ENCODE data around the gene ACSM3.

Gene ACSM3

DNA sequence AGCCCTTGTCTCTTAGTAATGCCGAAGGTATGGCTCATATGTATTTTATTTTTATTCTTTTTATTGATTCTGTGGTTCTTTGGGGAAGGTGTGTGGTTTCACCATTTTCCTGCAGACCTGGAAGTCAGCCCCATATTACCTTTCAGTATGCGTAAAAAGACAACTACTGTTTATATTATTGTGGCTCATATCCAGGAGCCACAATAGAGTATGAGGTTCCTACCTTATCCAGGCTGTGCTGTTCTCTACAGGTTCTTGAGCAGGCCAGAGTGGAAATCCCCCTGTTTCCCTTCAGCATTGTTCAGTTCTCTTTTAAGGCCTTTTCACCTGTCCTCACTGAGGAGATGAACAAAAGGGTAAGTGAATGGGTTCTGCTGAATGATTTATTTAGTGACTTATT, 75.7 kb downstream of the ACSM3 start:
- Histone ChIP-seq H4K12ac (ENCODE audit: low read depth, low read length) (no peak overlapping the region), H4K8ac (ENCODE audit: low read depth, low read length) (no peak overlapping the region), H3K79me1 (ENCODE audit: low read length) (no peaks in the 10 kb centered on the region), H3K4me3 (ENCODE audit: low read depth, low read length) (no peak overlapping the region), H3K9ac (ENCODE audit: low read length) (no peak overlapping the region), H2BK12ac (ENCODE audit: low read length) (no peak overlapping the region), H2AFZ (ENCODE audit: insufficient read depth, low read length, poor library complexity) (no peak overlapping the region), H3K4ac (ENCODE audit: low read depth, low read length) (no peak overlapping the region), H2BK120ac (ENCODE audit: insufficient read depth, low read length, poor library complexity) (no peak overlapping the region), H3K18ac (ENCODE audit: low read length) (no peak overlapping the region), H3K9me3 (ENCODE audit: insufficient read depth, low read depth, low read length) (no peaks in the 10 kb centered on the region), H3K27me3 (ENCODE audit: insufficient read depth, low read length) (no peaks in the 10 kb centered on the region), H3K14ac (ENCODE audit: low read length) (no peak overlapping the region), H3K4me1 (ENCODE audit: control insufficient read depth in 1 of 2, insufficient read depth in 2 of 2, low read length in 2 of 2) (no peaks in the 10 kb centered on the region), H3K4me2 (ENCODE audit: low read length) (no peak overlapping the region), H3K23ac (ENCODE audit: low read length) (no peak overlapping the region), H3K36me3 (ENCODE audit: control insufficient read depth in 1 of 2, insufficient read depth in 2 of 2, low read length in 2 of 2) (peaks cover 2 to 3% of the 10 kb centered on the region in 2 experiments), H2BK5ac (ENCODE audit: low read depth, low read length, poor library complexity) (no peak overlapping the region), H4K91ac (ENCODE audit: low read depth, low read length) (no peak overlapping the region), H2AK5ac (ENCODE audit: low read length) (no peak overlapping the region), H3K79me2 (ENCODE audit: control insufficient read depth, insufficient read depth, low read length, poor library complexity) (no peaks in the 10 kb centered on the region), H3K27ac (ENCODE audit: low read depth, low read length) (no peak overlapping the region)
- no CpG with 5 or more reads among the region's 2 CpGs for WGBS (ENCODE audit: extremely low coverage, insufficient coverage, insufficient read length)
- no peak for DNase-seq

DNA sequence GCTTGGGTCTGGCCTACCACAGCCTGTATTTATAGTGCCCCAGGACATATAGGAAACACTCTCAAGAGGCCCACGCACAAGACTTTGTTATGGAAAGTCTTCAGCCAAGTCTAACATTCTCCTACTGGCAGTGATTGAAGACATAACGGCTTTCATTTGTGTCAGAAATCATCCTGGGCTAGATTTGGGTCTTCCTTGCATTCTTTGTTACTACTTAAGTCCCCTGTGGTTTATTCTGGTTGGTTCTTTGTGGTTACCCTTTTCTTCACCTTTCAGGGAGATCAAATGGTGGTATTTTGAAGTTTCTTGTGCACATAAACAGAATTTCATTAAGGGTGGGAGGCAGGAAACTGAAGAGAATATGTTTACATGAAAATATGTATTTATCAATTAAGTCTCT, 80.2 kb downstream of the ACSM3 start:
- no CpG with 5 or more reads among the region's 2 CpGs for WGBS (ENCODE audit: extremely low coverage, insufficient coverage, insufficient read length)

DNA sequence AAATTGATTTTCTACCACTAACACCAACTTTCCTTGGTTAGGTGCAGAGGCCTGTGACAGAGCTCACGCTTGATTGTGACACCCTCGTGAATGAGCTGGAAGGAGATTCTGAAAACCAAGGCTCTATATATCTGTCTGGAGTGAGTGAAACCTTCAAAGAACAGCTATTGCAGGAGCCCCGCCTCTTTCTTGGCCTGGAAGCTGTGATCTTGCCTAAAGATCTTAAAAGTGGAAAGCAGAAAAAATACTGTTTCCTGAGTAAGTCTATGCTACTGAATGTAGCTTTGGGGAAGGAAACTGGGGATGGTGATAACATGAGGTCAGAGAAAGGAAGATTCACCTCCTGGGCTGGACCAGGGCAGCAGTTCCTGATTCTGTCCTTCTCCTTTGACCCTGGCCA, 80.8 kb downstream of the ACSM3 start:
- Histone ChIP-seq H2AK5ac (ENCODE audit: low read length) (no peak overlapping the region), H3K4me1 (ENCODE audit: control insufficient read depth in 1 of 2, insufficient read depth in 2 of 2, low read length in 2 of 2) (no peaks in the 10 kb centered on the region), H3K79me1 (ENCODE audit: low read length) (no peaks in the 10 kb centered on the region), H3K23ac (ENCODE audit: low read length) (no peak overlapping the region), H3K79me2 (ENCODE audit: control insufficient read depth, insufficient read depth, low read length, poor library complexity) (no peaks in the 10 kb centered on the region), H3K18ac (ENCODE audit: low read length) (no peak overlapping the region), H3K27me3 (ENCODE audit: insufficient read depth, low read length) (no peaks in the 10 kb centered on the region), H3K9me3 (ENCODE audit: insufficient read depth, low read depth, low read length) (no peaks in the 10 kb centered on the region), H4K91ac (ENCODE audit: low read depth, low read length) (no peak overlapping the region), H2BK12ac (ENCODE audit: low read length) (no peak overlapping the region), H4K8ac (ENCODE audit: low read depth, low read length) (no peak overlapping the region), H3K36me3 (ENCODE audit: control insufficient read depth in 1 of 2, insufficient read depth in 2 of 2, low read length in 2 of 2) (peaks cover 0 to 2% of the 10 kb centered on the region in 2 experiments), H2BK5ac (ENCODE audit: low read depth, low read length, poor library complexity) (no peak overlapping the region), H4K12ac (ENCODE audit: low read depth, low read length) (no peak overlapping the region), H3K4ac (ENCODE audit: low read depth, low read length) (no peak overlapping the region), H3K4me3 (ENCODE audit: low read depth, low read length) (no peak overlapping the region), H3K14ac (ENCODE audit: low read length) (no peak overlapping the region), H2AFZ (ENCODE audit: insufficient read depth, low read length, poor library complexity) (no peak overlapping the region), H3K27ac (ENCODE audit: low read depth, low read length) (no peak overlapping the region), H3K4me2 (ENCODE audit: low read length) (no peak overlapping the region), H2BK120ac (ENCODE audit: insufficient read depth, low read length, poor library complexity) (no peak overlapping the region), H3K9ac (ENCODE audit: low read length) (no peak overlapping the region)
- DNase-seq, result no peak
- no CpG with 5 or more reads among the region's 3 CpGs for WGBS (ENCODE audit: extremely low coverage, insufficient coverage, insufficient read length)

More for the DNA sequence above, 80.2 kb downstream of the ACSM3 start:
- Histone ChIP-seq H3K79me1 (ENCODE audit: low read length) (no peaks in the 10 kb centered on the region), H3K27ac (ENCODE audit: low read depth, low read length) (no peak overlapping the region), H4K91ac (ENCODE audit: low read depth, low read length) (no peak overlapping the region), H4K8ac (ENCODE audit: low read depth, low read length) (no peak overlapping the region), H2AK5ac (ENCODE audit: low read length) (no peak overlapping the region), H4K12ac (ENCODE audit: low read depth, low read length) (no peak overlapping the region), H3K4me1 (ENCODE audit: control insufficient read depth in 1 of 2, insufficient read depth in 2 of 2, low read length in 2 of 2) (no peaks in the 10 kb centered on the region), H3K9ac (ENCODE audit: low read length) (no peak overlapping the region), H3K79me2 (ENCODE audit: control insufficient read depth, insufficient read depth, low read length, poor library complexity) (no peaks in the 10 kb centered on the region), H3K23ac (ENCODE audit: low read length) (no peak overlapping the region), H2AFZ (ENCODE audit: insufficient read depth, low read length, poor library complexity) (no peak overlapping the region), H3K4me2 (ENCODE audit: low read length) (no peak overlapping the region), H2BK12ac (ENCODE audit: low read length) (no peak overlapping the region), H3K4ac (ENCODE audit: low read depth, low read length) (no peak overlapping the region), H3K18ac (ENCODE audit: low read length) (no peak overlapping the region), H2BK120ac (ENCODE audit: insufficient read depth, low read length, poor library complexity) (no peak overlapping the region), H2BK5ac (ENCODE audit: low read depth, low read length, poor library complexity) (no peak overlapping the region), H3K36me3 (ENCODE audit: control insufficient read depth in 1 of 2, insufficient read depth in 2 of 2, low read length in 2 of 2) (peaks cover 0 to 2% of the 10 kb centered on the region in 2 experiments), H3K4me3 (ENCODE audit: low read depth, low read length) (no peak overlapping the region), H3K14ac (ENCODE audit: low read length) (no peak overlapping the region), H3K27me3 (ENCODE audit: insufficient read depth, low read length) (no peaks in the 10 kb centered on the region), H3K9me3 (ENCODE audit: insufficient read depth, low read depth, low read length) (no peaks in the 10 kb centered on the region)
- DNase-seq, result no peak

DNA sequence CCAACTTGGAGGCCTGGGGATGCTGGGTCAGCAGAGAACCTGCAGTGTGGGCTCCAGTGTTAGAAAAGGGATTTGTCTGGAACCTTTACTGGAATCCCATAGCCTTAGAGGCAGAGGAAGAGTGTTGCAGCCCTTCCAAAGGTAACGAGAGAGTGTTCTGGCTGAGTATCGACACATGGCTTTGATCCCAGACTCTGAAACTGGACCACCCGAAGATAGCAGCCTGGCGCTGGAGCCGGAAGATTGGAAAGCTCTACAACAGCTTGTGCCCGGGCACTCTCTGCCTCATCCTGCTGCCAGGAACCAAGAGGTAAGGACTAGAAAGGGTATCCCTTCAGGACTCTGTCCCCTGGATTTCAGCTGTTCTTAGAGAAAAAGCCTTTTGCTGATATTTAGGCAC, 82.2 kb downstream of the ACSM3 start:
- Histone ChIP-seq H4K8ac (ENCODE audit: low read depth, low read length) (no peak overlapping the region), H3K79me1 (ENCODE audit: low read length) (no peaks in the 10 kb centered on the region), H4K12ac (ENCODE audit: low read depth, low read length) (no peak overlapping the region), H3K23ac (ENCODE audit: low read length) (no peak overlapping the region), H2BK120ac (ENCODE audit: insufficient read depth, low read length, poor library complexity) (no peak overlapping the region), H3K4me3 (ENCODE audit: low read depth, low read length) (no peak overlapping the region), H3K79me2 (ENCODE audit: control insufficient read depth, insufficient read depth, low read length, poor library complexity) (no peaks in the 10 kb centered on the region), H2AK5ac (ENCODE audit: low read length) (no peak overlapping the region), H3K4me2 (ENCODE audit: low read length) (no peak overlapping the region), H4K91ac (ENCODE audit: low read depth, low read length) (no peak overlapping the region), H3K4me1 (ENCODE audit: control insufficient read depth in 1 of 2, insufficient read depth in 2 of 2, low read length in 2 of 2) (no peaks in the 10 kb centered on the region), H2AFZ (ENCODE audit: insufficient read depth, low read length, poor library complexity) (no peak overlapping the region), H3K9ac (ENCODE audit: low read length) (no peak overlapping the region), H3K36me3 (ENCODE audit: control insufficient read depth in 1 of 2, insufficient read depth in 2 of 2, low read length in 2 of 2) (peaks cover 0 to 2% of the 10 kb centered on the region in 2 experiments), H3K14ac (ENCODE audit: low read length) (no peak overlapping the region), H3K4ac (ENCODE audit: low read depth, low read length) (no peak overlapping the region), H3K18ac (ENCODE audit: low read length) (no peak overlapping the region), H3K27me3 (ENCODE audit: insufficient read depth, low read length) (no peaks in the 10 kb centered on the region), H2BK5ac (ENCODE audit: low read depth, low read length, poor library complexity) (no peak overlapping the region), H3K27ac (ENCODE audit: low read depth, low read length) (no peak overlapping the region), H3K9me3 (ENCODE audit: insufficient read depth, low read depth, low read length) (no peaks in the 10 kb centered on the region), H2BK12ac (ENCODE audit: low read length) (no peak overlapping the region)
- no CpG with 5 or more reads among the region's 6 CpGs for WGBS (ENCODE audit: extremely low coverage, insufficient coverage, insufficient read length)
- no peak for DNase-seq
